PC-3 (cell line): ENCODE results near the gene PTPN14. TPM values are rescaled to one million over a fixed set of nuclear protein-coding genes. Genes with fewer than 3 reads are reported as not detected.

ENCODE experiments used
- ATAC-seq: fragments of 200-7000 bp; cut with Tn5 transposase; 2 replicates; pipeline ENCODE4 v1.9.1; 2020; ENCODE audit warnings: mild to moderate bottlenecking, moderate library complexity
- BruUV-seq: library from RNA; stranded (reverse); fragments of 400-500 nt; replicated peaks from 2 replicates; lab custom pipeline; 2021; lab: Mats Ljungman, UMichigan
- CTCF ChIA-PET: fragments of 300-600 bp; sonication (Branson Sonifier 250); formaldehyde crosslinking; loops from one replicate; lab custom pipeline; 2022; ENCODE audit warnings: antibody characterized with exemption; lab: Charles Lee
- POLR2A ChIA-PET: fragments of 300-600 bp; sonication (Branson Sonifier 250); formaldehyde crosslinking; loops from one replicate; lab custom pipeline; 2022; ENCODE audit warnings: antibody characterized with exemption; ENCODE audit not compliant: unreplicated experiment; lab: Charles Lee
- DNase-seq: peaks from one replicate; pipeline ENCODE4 v3.0.0-alpha.2; 2015
- H2AFZ ChIP-seq: fragments of 300-600 bp; sonication (generic); 2 replicates; pipeline ENCODE4 v1.6.0; 2016; ENCODE audit warnings: antibody characterized with exemption, low read length
- H3F3A ChIP-seq: fragments of 300-600 bp; sonication (generic); one replicate; pipeline ENCODE4 v1.6.0; 2017; ENCODE audit warnings: antibody characterized with exemption, low read length, control low read depth, mild to moderate bottlenecking; ENCODE audit not compliant: unreplicated experiment
- H3K27ac ChIP-seq: fragments of 300-600 bp; sonication (generic); 2 replicates; pipeline ENCODE4 v1.5.1; 2016; ENCODE audit warnings: mild to moderate bottlenecking, low read length
- H3K27me3 ChIP-seq: fragments of 300-600 bp; sonication (generic); 2 replicates; pipeline ENCODE4 v1.6.1; 2016; ENCODE audit warnings: low read length, mixed read lengths
- H3K36me3 ChIP-seq: fragments of 300-600 bp; sonication (generic); 2 replicates; pipeline ENCODE4 v1.6.1; 2016; ENCODE audit warnings: low read depth, mixed run types, low read length, mixed read lengths
- H3K4me1 ChIP-seq: fragments of 300-600 bp; sonication (generic); 2 replicates; pipeline ENCODE4 v1.5.1; 2016; ENCODE audit warnings: low read length; ENCODE audit not compliant: insufficient read depth
- H3K4me2 ChIP-seq: fragments of 300-600 bp; sonication (generic); 2 replicates; pipeline ENCODE4 v1.6.0; 2016; ENCODE audit warnings: low read length
- H3K4me3 ChIP-seq: fragments of 300-600 bp; sonication (generic); 2 replicates; pipeline ENCODE4 v1.5.1; 2016; ENCODE audit warnings: mild to moderate bottlenecking, low read length, mixed read lengths
- H3K79me2 ChIP-seq: fragments of 300-600 bp; sonication (generic); 2 replicates; pipeline ENCODE4 v1.6.1; 2017; ENCODE audit warnings: low read length, mixed read lengths
- H3K9ac ChIP-seq: fragments of 300-600 bp; sonication (generic); 2 replicates; pipeline ENCODE4 v1.6.0; 2016; ENCODE audit warnings: mild to moderate bottlenecking, low read length
- H3K9me2 ChIP-seq: fragments of 300-600 bp; sonication (generic); replicated peaks from 2 replicates; pipeline ENCODE4 v1.6.1; 2016; ENCODE audit warnings: mixed run types, low read length, mixed read lengths
- H3K9me3 ChIP-seq: fragments of 300-600 bp; sonication (generic); 2 replicates; pipeline ENCODE4 v1.6.1; 2016; ENCODE audit warnings: low read length, mixed read lengths
- H4K20me1 ChIP-seq: fragments of 300-600 bp; sonication (generic); 2 replicates; pipeline ENCODE4 v1.6.1; 2016; ENCODE audit warnings: low read length, mixed read lengths
- CTCF ChIP-seq: fragments of 300-600 bp; sonication (generic); conservative IDR thresholded peaks from 2 replicates; pipeline ENCODE4 v1.5.1; 2017; ENCODE audit warnings: antibody characterized with exemption, low read depth, mild to moderate bottlenecking, low read length
- EZH2 ChIP-seq: fragments of 300-600 bp; sonication (generic); IDR thresholded peaks from one replicate; pipeline ENCODE4 v1.6.1; 2017; ENCODE audit warnings: antibody characterized with exemption, mild to moderate bottlenecking, low read length; ENCODE audit not compliant: unreplicated experiment
- EZH2phosphoT487 ChIP-seq: fragments of 300-600 bp; sonication (generic); IDR thresholded peaks from 2 replicates; pipeline ENCODE4 v1.6.1; 2018; ENCODE audit warnings: mild to moderate bottlenecking, antibody characterized with exemption, low read length, borderline replicate concordance
- intact Hi-C: fragments of 100-400 bp; cut with micrococcal nuclease; formaldehyde crosslinking; loops from 2 replicates; pipeline ENCODE4 v1.9.0; 2023
- total RNA-seq: library from RNA; depleted of rRNA; stranded (reverse); fragments of >200 nt; gene quantifications from 2 replicates; pipeline ENCODE4 v1.2.3, GENCODE V29; 2014

PTPN14 gene
- total RNA-seq, 1 experiment from 2014 or later, result 12.6 TPM

- DNase-seq, result no peak
- no peak overlapping the region for H2AFZ ChIP-seq
- BruUV-seq, result no TSS peak
- POLR2A ChIA-PET, result no interaction called here
- no peak overlapping the region for H3K9ac ChIP-seq
- H3K27ac ChIP-seq, result no peak overlapping the region
- H3K79me2 ChIP-seq, result no peaks in the 10 kb centered on the region
- no peak overlapping the region for H3K4me3 ChIP-seq
- no peak overlapping the region for H3K4me2 ChIP-seq
- no peaks in the 10 kb centered on the region for H3K9me3 ChIP-seq
- no peak for ATAC-seq
- TF ChIP-seq EZH2 (no peak), CTCF (no peak), EZH2phosphoT487 (no peak)
- intact Hi-C loops, result loop anchor here (1.0 to 5.0 kb wide), 3 partner anchors 115 to 1087 kb away; partner anchors contain the start of gene PTPN14
- H4K20me1 ChIP-seq, result no peaks in the 10 kb centered on the region
- CTCF ChIA-PET, result interaction anchor here (1.9 to 4.1 kb wide), 2 partner anchors 68 to 116 kb away, joined by 27 to 53 read pairs; no protein-coding TSS in a partner anchor
- no peaks in the 10 kb centered on the region for H3F3A ChIP-seq
- H3K27me3 ChIP-seq, result no peaks in the 10 kb centered on the region
- peaks cover 15% of the 10 kb centered on the region; the same call in 1 of the 2 replicates for H3K36me3 ChIP-seq
- no peaks in the 10 kb centered on the region for H3K9me2 ChIP-seq
- peaks cover 4% of the 10 kb centered on the region for H3K4me1 ChIP-seq
Measured at GRCh38 chr1:214329470-214330220, 221.8 kb downstream of the PTPN14 start.

GRCh38 chr1:214328770-214329469 lies 222.5 kb downstream of the PTPN14 start:
- no peak overlapping the region for H3K9ac ChIP-seq
- H2AFZ ChIP-seq, result no peak overlapping the region
- BruUV-seq, result no TSS peak
- no peak overlapping the region for H3K4me2 ChIP-seq
- CTCF ChIA-PET, result interaction anchor here (0.6 to 4.1 kb wide), 7 partner anchors 32 to 319 kb away, joined by 3 to 53 read pairs (median 4); no protein-coding TSS in a partner anchor
- DNase-seq (peak; percentile 96), ATAC-seq (peak; percentile 93)
- no peaks in the 10 kb centered on the region for H4K20me1 ChIP-seq
- H3K9me3 ChIP-seq, result no peaks in the 10 kb centered on the region
- H3K36me3 ChIP-seq, result peaks cover 8% of the 10 kb centered on the region; the same call in 1 of the 2 replicates
- H3K79me2 ChIP-seq, result no peaks in the 10 kb centered on the region
- no peaks in the 10 kb centered on the region for H3K27me3 ChIP-seq
- intact Hi-C loops, result loop anchor here (1.0 to 5.0 kb wide), 3 partner anchors 68 to 1087 kb away; no protein-coding TSS in a partner anchor
- no peaks in the 10 kb centered on the region for H3F3A ChIP-seq
- no peak for TF ChIP-seq EZH2
- TF ChIP-seq EZH2phosphoT487, result no peak
- TF ChIP-seq CTCF, result peak; percentile 96
- H3K4me3 ChIP-seq, result no peak overlapping the region
- no peak overlapping the region for H3K27ac ChIP-seq
- POLR2A ChIA-PET, result interaction anchor here (0.5 kb wide), 1 partner anchor 21 kb away, joined by 8 read pairs; no protein-coding TSS in a partner anchor
- H3K9me2 ChIP-seq, result no peaks in the 10 kb centered on the region
- peaks cover 4% of the 10 kb centered on the region for H3K4me1 ChIP-seq
